ENCODE measurements around the gene ACTA2. TPM values are rescaled to one million over a fixed set of nuclear protein-coding genes. Genes with fewer than 3 reads are reported as not detected.

Gene ACTA2
- total and polyA plus RNA-seq, 2 donors (not counting 1 experiment from before 2014, with no cell fraction given), result 78.4 to 2,788 TPM

GRCh38 chr10:88936656-88937055 lies 15.9 kb downstream of the ACTA2 start:
- no peak overlapping the region for H3K27ac ChIP-seq (ENCODE audit: insufficient read depth, low read length)
- H3K27me3 ChIP-seq (ENCODE audit: control insufficient read depth, insufficient read depth, low read length), result no peaks in the 10 kb centered on the region
- H3K4me3 ChIP-seq (replicated peaks in 1 of 4; ENCODE audit: control extremely low read depth in 1 of 4, insufficient read depth in 1 of 4, low read depth in 3 of 4, low read length in 4 of 4), result no peak overlapping the region
- TF ChIP-seq CTCF (conservative IDR thresholded peaks at IDR 0.05 in 1 of 2, IDR thresholded peaks at IDR 0.05 in 1 of 2; ENCODE audit: low read depth in 1 of 2, low read length in 2 of 2) (no peak), EZH2 (IDR thresholded peaks at IDR 0.05; ENCODE audit: low read length, missing control alignments) (no peak)
- no peak for DNase-seq (ENCODE audit: low read depth in 2 of 2)
- H3K9ac ChIP-seq (ENCODE audit: insufficient read depth, low read length), result no peak overlapping the region
- H4K20me1 ChIP-seq (ENCODE audit: control insufficient read depth, extremely low read depth, insufficient read depth, low read length), result no peaks in the 10 kb centered on the region
- peaks cover 5% of the 10 kb centered on the region for H3K4me1 ChIP-seq (ENCODE audit: control insufficient read depth, extremely low read depth, insufficient read depth, low read length)
- no peak overlapping the region for H2AFZ ChIP-seq (ENCODE audit: low read length)
- H3K36me3 ChIP-seq (ENCODE audit: control insufficient read depth, insufficient read depth, low read length), result peaks cover 12% of the 10 kb centered on the region
- H3K9me3 ChIP-seq (ENCODE audit: control insufficient read depth, insufficient read depth, low read depth, low read length), result no peaks in the 10 kb centered on the region
- no peak overlapping the region for H3K4me2 ChIP-seq (ENCODE audit: extremely low read depth, insufficient read depth, low read length)
- no peaks in the 10 kb centered on the region for H3K79me2 ChIP-seq (ENCODE audit: control insufficient read depth, insufficient read depth, low read length)

DNA sequence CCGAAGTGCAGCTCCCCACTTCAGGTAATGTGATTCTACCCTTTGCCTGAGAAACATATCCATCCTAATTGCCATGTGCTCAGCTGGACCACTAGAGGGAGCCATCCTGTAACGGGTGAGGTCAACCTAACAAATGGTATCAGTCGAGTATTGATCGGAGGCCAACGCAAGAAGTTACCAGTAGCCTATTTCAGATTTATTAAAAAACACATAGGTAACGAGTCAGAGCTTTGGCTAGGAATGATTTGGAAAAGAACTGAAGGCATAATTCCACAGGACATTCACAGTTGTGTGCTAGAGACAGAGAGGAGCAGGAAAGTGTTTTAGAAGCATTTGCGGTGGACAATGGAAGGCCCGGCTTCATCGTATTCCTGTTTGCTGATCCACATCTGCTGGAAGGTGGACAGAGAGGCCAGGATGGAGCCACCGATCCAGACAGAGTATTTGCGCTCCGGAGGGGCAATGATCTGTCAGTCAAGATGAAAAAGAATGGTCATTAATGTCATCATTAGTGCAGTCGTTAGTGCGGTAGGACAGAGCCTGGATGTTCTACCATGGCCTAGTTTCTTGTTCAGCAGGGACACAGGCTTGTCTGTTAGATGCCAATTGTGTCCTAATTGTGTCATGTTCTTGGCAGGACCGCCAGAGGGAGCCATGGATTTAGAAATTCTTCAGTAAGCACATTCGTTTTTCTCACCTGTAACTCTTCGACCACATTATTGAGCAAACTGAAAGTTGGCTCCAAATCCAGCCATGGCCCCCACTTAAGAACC lies 17.5 kb downstream of the ACTA2 start:
- no peak overlapping the region for H3K4me3 ChIP-seq (replicated peaks in 1 of 4; ENCODE audit: control extremely low read depth in 1 of 4, insufficient read depth in 1 of 4, low read depth in 3 of 4, low read length in 4 of 4)
- no peaks in the 10 kb centered on the region for H3K79me2 ChIP-seq (ENCODE audit: control insufficient read depth, insufficient read depth, low read length)
- peak overlapping the region; percentile 1 for H3K4me2 ChIP-seq (ENCODE audit: extremely low read depth, insufficient read depth, low read length)
- TF ChIP-seq EZH2 (IDR thresholded peaks at IDR 0.05; ENCODE audit: low read length, missing control alignments), result no peak
- peak; percentile 97 to 98 for TF ChIP-seq CTCF (conservative IDR thresholded peaks at IDR 0.05 in 1 of 2, IDR thresholded peaks at IDR 0.05 in 1 of 2; ENCODE audit: low read depth in 1 of 2, low read length in 2 of 2)
- H2AFZ ChIP-seq (ENCODE audit: low read length), result no peak overlapping the region
- DNase-seq (ENCODE audit: low read depth in 2 of 2), result peak; percentile 76 to 89
- H3K9me3 ChIP-seq (ENCODE audit: control insufficient read depth, insufficient read depth, low read depth, low read length), result no peaks in the 10 kb centered on the region
- H4K20me1 ChIP-seq (ENCODE audit: control insufficient read depth, extremely low read depth, insufficient read depth, low read length), result no peaks in the 10 kb centered on the region
- H3K27ac ChIP-seq (ENCODE audit: insufficient read depth, low read length), result no peak overlapping the region
- peaks cover 7% of the 10 kb centered on the region for H3K36me3 ChIP-seq (ENCODE audit: control insufficient read depth, insufficient read depth, low read length)
- peaks cover 5% of the 10 kb centered on the region for H3K4me1 ChIP-seq (ENCODE audit: control insufficient read depth, extremely low read depth, insufficient read depth, low read length)
- H3K27me3 ChIP-seq (ENCODE audit: control insufficient read depth, insufficient read depth, low read length), result no peaks in the 10 kb centered on the region
- no peak overlapping the region for H3K9ac ChIP-seq (ENCODE audit: insufficient read depth, low read length)

DNA sequence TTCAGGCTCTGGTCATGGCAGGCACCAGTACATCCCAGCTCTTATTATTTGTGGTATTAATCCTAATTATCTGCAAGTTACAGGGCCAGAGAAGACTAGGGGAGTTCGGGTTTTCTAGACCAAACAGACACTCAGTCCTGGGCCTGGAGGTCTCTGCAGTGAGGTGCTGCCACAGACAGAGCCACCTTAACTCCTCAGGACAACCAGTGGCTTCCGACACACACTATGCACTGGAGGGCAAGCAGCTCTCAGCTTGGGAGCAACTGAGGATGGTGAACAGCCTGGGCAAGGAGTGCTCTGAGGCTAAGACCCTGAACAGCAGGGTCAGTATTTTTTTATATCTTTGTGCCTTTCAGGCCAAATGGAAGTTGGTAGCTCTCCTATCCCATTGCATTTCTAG lies 19.0 kb downstream of the ACTA2 start:
- H3K36me3 ChIP-seq (ENCODE audit: control insufficient read depth, insufficient read depth, low read length), result peaks cover 6% of the 10 kb centered on the region
- H3K27ac ChIP-seq (ENCODE audit: insufficient read depth, low read length), result no peak overlapping the region
- peaks cover 5% of the 10 kb centered on the region for H3K4me1 ChIP-seq (ENCODE audit: control insufficient read depth, extremely low read depth, insufficient read depth, low read length)
- no peak for TF ChIP-seq CTCF (conservative IDR thresholded peaks at IDR 0.05 in 1 of 2, IDR thresholded peaks at IDR 0.05 in 1 of 2; ENCODE audit: low read depth in 1 of 2, low read length in 2 of 2)
- TF ChIP-seq EZH2 (IDR thresholded peaks at IDR 0.05; ENCODE audit: low read length, missing control alignments), result no peak
- no peaks in the 10 kb centered on the region for H3K9me3 ChIP-seq (ENCODE audit: control insufficient read depth, insufficient read depth, low read depth, low read length)
- no peak overlapping the region for H3K4me2 ChIP-seq (ENCODE audit: extremely low read depth, insufficient read depth, low read length)
- H3K79me2 ChIP-seq (ENCODE audit: control insufficient read depth, insufficient read depth, low read length), result no peaks in the 10 kb centered on the region
- H3K9ac ChIP-seq (ENCODE audit: insufficient read depth, low read length), result no peak overlapping the region
- DNase-seq (ENCODE audit: low read depth in 2 of 2), result no peak
- H3K27me3 ChIP-seq (ENCODE audit: control insufficient read depth, insufficient read depth, low read length), result no peaks in the 10 kb centered on the region
- H4K20me1 ChIP-seq (ENCODE audit: control insufficient read depth, extremely low read depth, insufficient read depth, low read length), result no peaks in the 10 kb centered on the region
- no peak overlapping the region for H2AFZ ChIP-seq (ENCODE audit: low read length)
- H3K4me3 ChIP-seq (replicated peaks in 1 of 4; ENCODE audit: control extremely low read depth in 1 of 4, insufficient read depth in 1 of 4, low read depth in 3 of 4, low read length in 4 of 4), result no peak overlapping the region

Data from fibroblast of lung (primary cell).